IPS DF 19.7 (cell line): Measurements from ENCODE around the gene PARD6A.
"Not testable (repeated sequence)": the region's sequence is repeated elsewhere in the genome, so short reads cannot be mapped to it uniquely, and the experiment has no call there.

ENCODE experiments used
- DNase-seq: peaks from one replicate; pipeline ENCODE4 v3.0.0-alpha.2; 2013; ENCODE audit warnings: low read depth, low spot score

The PARD6A gene

GRCh38 chr16:67685388-67686112 is 24.8 kb downstream of the PARD6A start:
- DNase-seq = no peak

GRCh38 chr16:67693517-67694285 is 32.9 kb downstream of the PARD6A start:
- DNase-seq = not testable (repeated sequence)

DNA sequence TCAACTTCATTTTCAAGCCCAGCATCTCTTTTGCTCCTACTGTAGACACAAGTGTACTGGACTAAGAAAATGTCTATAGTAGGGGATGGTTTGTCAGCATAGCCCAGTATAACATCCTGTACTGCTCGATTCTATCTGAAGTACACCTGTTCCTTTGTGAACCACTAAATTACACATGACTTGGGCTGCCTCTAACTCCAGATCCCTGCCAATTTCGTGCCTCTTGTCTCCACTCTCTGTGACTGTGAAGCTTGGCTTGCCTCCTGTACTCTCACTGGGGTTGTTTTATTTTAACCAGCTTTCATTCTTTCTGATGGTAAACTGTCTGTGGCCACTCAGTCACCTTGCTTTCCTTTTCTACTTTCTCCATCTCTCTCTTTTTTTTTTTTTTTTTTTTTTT is 33.9 kb downstream of the PARD6A start:
- no peak for DNase-seq

GRCh38 chr16:67697422-67698185 is 36.8 kb downstream of the PARD6A start:
- no peak for DNase-seq

DNA sequence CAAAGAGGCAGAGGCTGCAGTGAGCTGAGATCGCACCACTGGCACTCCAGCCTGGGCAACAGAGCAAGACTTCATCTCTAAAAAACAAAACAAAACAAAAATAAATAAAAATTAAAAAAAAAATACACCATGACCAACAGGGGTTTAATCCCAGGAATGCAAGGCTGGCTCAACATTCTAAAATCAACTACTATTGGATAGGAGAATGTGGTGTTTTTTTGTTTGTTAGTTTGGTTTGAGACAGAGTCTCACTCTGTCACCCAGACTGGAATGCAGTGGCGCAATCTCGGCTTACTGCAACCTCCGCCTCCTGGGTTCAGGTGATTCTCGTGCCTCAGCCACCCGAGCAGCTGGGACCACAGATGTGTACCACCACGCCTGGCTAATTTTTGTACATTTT is 38.5 kb downstream of the PARD6A start:
- no peak for DNase-seq

DNA sequence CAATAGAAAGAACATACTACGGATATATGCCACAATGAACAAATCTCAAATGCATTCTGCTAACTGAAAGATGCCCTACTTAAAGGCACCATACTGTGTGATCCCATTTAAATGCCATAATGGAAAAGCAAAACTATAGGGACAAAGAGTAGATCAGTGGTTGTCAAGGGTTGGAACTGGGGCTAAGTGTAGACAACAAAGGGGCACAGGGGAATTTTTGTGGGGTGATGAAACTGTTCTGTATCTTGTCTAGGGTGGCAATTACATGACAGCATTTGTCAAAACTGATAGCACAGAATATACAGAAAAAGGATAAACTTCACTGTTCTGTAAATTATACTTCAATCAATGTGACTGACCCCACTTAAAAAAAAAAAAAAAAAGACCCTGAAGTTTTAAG is 40.7 kb downstream of the PARD6A start:
- no peak for DNase-seq

DNA sequence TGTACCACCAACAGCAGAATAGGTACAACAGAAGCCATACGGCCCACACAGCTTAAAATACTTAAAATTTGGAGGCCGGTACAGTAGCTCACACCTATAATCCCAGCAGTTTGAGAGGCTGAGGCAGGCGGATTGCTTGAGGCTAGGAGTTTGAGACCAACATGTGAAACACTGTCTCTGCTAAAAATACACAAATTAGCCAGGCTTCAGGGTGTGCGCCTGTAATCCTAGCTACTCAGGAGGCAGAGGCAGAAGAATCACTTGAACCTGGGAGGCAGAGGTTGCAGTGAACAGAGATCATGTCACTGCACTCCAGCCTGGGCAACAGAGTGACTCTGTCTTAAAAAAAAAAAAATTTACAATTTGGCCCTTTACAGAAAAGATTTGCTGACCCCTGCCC is 41.4 kb downstream of the PARD6A start:
- no peak for DNase-seq

GRCh38 chr16:67703626-67704025 is 42.9 kb downstream of the PARD6A start:
- no peak for DNase-seq

DNA sequence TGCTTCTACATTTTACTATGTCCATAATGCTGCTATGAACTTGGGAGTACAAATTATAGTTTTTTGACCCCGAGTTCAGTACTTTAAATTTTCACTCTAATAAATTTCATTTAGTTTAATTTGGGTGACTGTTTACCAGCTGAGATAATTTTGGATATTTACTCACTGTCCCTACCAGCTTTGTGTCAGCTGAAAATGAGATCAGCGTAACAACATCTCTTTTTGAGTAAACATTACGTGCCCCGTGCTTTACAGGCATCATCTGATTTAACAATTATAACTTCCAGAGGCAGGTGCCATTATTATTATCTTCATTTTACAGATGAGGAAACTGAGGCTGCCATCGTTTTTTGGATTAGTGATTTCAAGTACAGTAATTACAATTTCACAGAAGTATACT is 43.4 kb downstream of the PARD6A start:
- no peak for DNase-seq

GRCh38 chr16:67707210-67707609 is 46.5 kb downstream of the PARD6A start:
- DNase-seq = no peak

DNA sequence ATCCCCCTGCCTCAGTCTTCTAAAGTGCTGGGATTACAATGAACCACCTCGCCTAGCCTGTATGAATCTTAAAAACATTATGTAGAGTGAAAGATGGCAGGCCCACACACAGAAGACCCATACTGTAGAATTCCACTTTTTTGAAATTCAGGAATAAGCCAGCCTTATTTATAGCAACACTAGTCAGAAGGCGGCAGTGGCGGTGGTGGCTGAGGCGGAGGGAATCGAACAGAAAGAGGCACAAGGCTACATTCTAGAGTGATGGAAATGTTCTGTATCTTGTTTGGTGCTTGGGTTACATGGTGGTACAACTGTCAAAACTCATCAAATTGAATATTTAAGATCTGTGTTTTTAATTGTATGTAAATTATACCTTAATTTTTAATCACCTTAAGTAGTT is 47.0 kb downstream of the PARD6A start:
- DNase-seq = no peak

GRCh38 chr16:67708368-67708771 is 47.6 kb downstream of the PARD6A start:
- DNase-seq = no peak

GRCh38 chr16:67709050-67709449 is 48.3 kb downstream of the PARD6A start:
- DNase-seq = no peak

DNA sequence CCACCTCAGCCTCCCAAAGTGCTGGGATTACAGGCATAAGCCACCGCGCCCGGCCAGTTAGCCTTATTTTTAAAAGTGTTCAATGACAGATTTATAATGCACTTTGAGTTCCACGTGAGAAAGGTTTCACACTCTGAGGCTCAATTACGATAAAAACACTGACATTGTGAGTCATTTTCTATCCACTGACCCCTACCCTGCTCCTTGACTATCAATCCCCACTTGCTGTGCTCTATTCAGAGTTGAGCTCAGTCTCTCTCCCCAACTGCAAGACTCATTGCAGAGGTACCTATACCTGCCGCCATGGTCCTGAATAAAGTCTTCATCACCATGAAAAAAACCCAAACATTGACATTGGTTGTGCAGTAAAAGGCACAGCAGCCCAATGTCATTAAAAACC is 49.8 kb downstream of the PARD6A start:
- no peak for DNase-seq
